ENCODE results near the gene TLX3. TPM values are rescaled to one million over a fixed set of nuclear protein-coding genes. Genes with fewer than 3 reads are reported as not detected.
"Not testable (repeated sequence)": the region's sequence is repeated elsewhere in the genome, so short reads cannot be mapped to it uniquely, and the experiment has no call there.

The TLX3 gene
- polyA plus RNA-seq, result not detected

GRCh38 chr5:171308453-171309275, at the start of gene TLX3:
Gene TLX3, plus strand, starts transcription at chr5:171309248. Its CDS starts 118 bp downstream, at chr5:171309366.
- WGBS, 3 donors, result 5 to 8% (median 6%) methylated on average over 56 to 73 of the region's 73 CpGs
- H3K27ac ChIP-seq (ENCODE audit: low read depth, low read length), result no peak within 1 kb of the TSS

GRCh38 chr5:171261361-171261760, 47.7 kb upstream of the TLX3 start:
- WGBS, 3 donors, result 56 to 79% (median 68%) methylated on average over 1 of the region's 1 CpG
- H3K27ac ChIP-seq (ENCODE audit: low read depth, low read length), result no peak overlapping the region

GRCh38 chr5:171261904-171262303, 47.1 kb upstream of the TLX3 start:
- 81 to 88% (median 87%) methylated on average over 4 of the region's 4 CpGs for WGBS, 3 donors

GRCh38 chr5:171263181-171263580, 45.9 kb upstream of the TLX3 start:
- H3K27ac ChIP-seq (ENCODE audit: low read depth, low read length), result no peak overlapping the region

More at GRCh38 chr5:171261904-171262303, 47.1 kb upstream of the TLX3 start:
- H3K27ac ChIP-seq (ENCODE audit: low read depth, low read length), result no peak overlapping the region

GRCh38 chr5:171264843-171265242, 44.2 kb upstream of the TLX3 start:
- 69 to 92% (median 77%) methylated on average over 2 of the region's 2 CpGs for WGBS, 3 donors
- no peak overlapping the region for H3K27ac ChIP-seq (ENCODE audit: low read depth, low read length)

GRCh38 chr5:171268700-171269620, 40.1 kb upstream of the TLX3 start:
- H3K27ac ChIP-seq (ENCODE audit: low read depth, low read length), result no peak overlapping the region
- 62 to 85% (median 84%) methylated on average over 7 of the region's 7 CpGs for WGBS, 3 donors

- 82 to 89% (median 87%) methylated on average over 2 of the region's 2 CpGs for WGBS, 3 donors
- no peak overlapping the region for H3K27ac ChIP-seq (ENCODE audit: low read depth, low read length)
Measured at GRCh38 chr5:171269717-171270116, 39.3 kb upstream of the TLX3 start.

GRCh38 chr5:171270136-171270535, 38.9 kb upstream of the TLX3 start:
- H3K27ac ChIP-seq (ENCODE audit: low read depth, low read length), result no peak overlapping the region
- WGBS, 3 donors, result 88 to 95% (median 89%) methylated on average over 3 of the region's 3 CpGs

- 97 to 98% (median 97%) methylated on average over 3 of the region's 3 CpGs for WGBS, 3 donors
- no peak overlapping the region for H3K27ac ChIP-seq (ENCODE audit: low read depth, low read length)
Measured at GRCh38 chr5:171271798-171272197, 37.2 kb upstream of the TLX3 start.

GRCh38 chr5:171272996-171273970, 35.8 kb upstream of the TLX3 start:
- no peak overlapping the region for H3K27ac ChIP-seq (ENCODE audit: low read depth, low read length)
- WGBS, 3 donors, result 86 to 88% (median 88%) methylated on average over 2 of the region's 2 CpGs

- 74 to 83% (median 79%) methylated on average over 5 of the region's 5 CpGs for WGBS, 3 donors
- no peak overlapping the region for H3K27ac ChIP-seq (ENCODE audit: low read depth, low read length)
Measured at GRCh38 chr5:171275841-171276544, 33.1 kb upstream of the TLX3 start.

- WGBS, 3 donors, result 84 to 87% (median 86%) methylated on average over 7 of the region's 7 CpGs
- H3K27ac ChIP-seq (ENCODE audit: low read depth, low read length), result no peak overlapping the region
Measured at GRCh38 chr5:171283753-171284152, 25.3 kb upstream of the TLX3 start.

GRCh38 chr5:171285465-171285864, 23.6 kb upstream of the TLX3 start:
- H3K27ac ChIP-seq (ENCODE audit: low read depth, low read length), result no peak overlapping the region
- WGBS, 3 donors, result 83 to 88% (median 87%) methylated on average over 2 of the region's 2 CpGs

GRCh38 chr5:171288066-171288465, 21.0 kb upstream of the TLX3 start:
- no peak overlapping the region for H3K27ac ChIP-seq (ENCODE audit: low read depth, low read length)
- 92 to 95% (median 92%) methylated on average over 2 of the region's 2 CpGs for WGBS, 3 donors

GRCh38 chr5:171291371-171291770, 17.7 kb upstream of the TLX3 start:
- 95 to 98% (median 98%) methylated on average over 4 of the region's 4 CpGs for WGBS, 3 donors

GRCh38 chr5:171295299-171295698, 13.7 kb upstream of the TLX3 start:
- 45 to 67% (median 49%) methylated on average over 1 of the region's 1 CpG for WGBS, 3 donors
- H3K27ac ChIP-seq (ENCODE audit: low read depth, low read length), result no peak overlapping the region

More at GRCh38 chr5:171291371-171291770, 17.7 kb upstream of the TLX3 start:
- H3K27ac ChIP-seq (ENCODE audit: low read depth, low read length), result no peak overlapping the region

- no peak overlapping the region for H3K27ac ChIP-seq (ENCODE audit: low read depth, low read length)
- 85 to 91% (median 89%) methylated on average over 5 of the region's 5 CpGs for WGBS, 3 donors
Measured at GRCh38 chr5:171295801-171296200, 13.2 kb upstream of the TLX3 start.

GRCh38 chr5:171297941-171298340, 11.1 kb upstream of the TLX3 start:
- 97 to 98% (median 97%) methylated on average over 6 of the region's 6 CpGs for WGBS, 3 donors
- not testable (repeated sequence) for H3K27ac ChIP-seq (ENCODE audit: low read depth, low read length)
